WTC11 (cell line): ENCODE data around the gene SNTN. TPM values are rescaled to one million over a fixed set of nuclear protein-coding genes. Genes with fewer than 3 reads are reported as not detected.

Experiments
- ATAC-seq: fragments of 200-7000 bp; cut with Tn5 transposase; 2 replicates; pipeline ENCODE4 v1.10.0; 2021; ENCODE audit warnings: mild to moderate bottlenecking, moderate library complexity
- CTCF ChIA-PET: fragments of 300-600 bp; sonication (Branson Sonifier 250); formaldehyde crosslinking; loops from one replicate; lab custom pipeline; 2021; ENCODE audit warnings: antibody characterized with exemption; lab: Charles Lee
- POLR2A ChIA-PET: fragments of 350-600 bp; sonication (Branson Sonifier 250); formaldehyde crosslinking; loops from one replicate; lab custom pipeline; 2021; ENCODE audit warnings: antibody characterized with exemption; lab: Charles Lee
- DNase-seq: peaks from one replicate; pipeline ENCODE4 v3.0.0; 2021; ENCODE audit warnings: low spot score
- H3K27ac Mint-ChIP-seq: 2 replicates; pipeline ENCODE4 v1.8.0; 2021; ENCODE audit warnings: mixed read lengths
- H3K27me3 Mint-ChIP-seq: 2 replicates; pipeline ENCODE4 v1.8.0; 2021; ENCODE audit warnings: low read depth, mild to moderate bottlenecking, moderate library complexity, mixed read lengths
- H3K36me3 Mint-ChIP-seq: 2 replicates; pipeline ENCODE4 v1.8.0; 2021; ENCODE audit warnings: mixed read lengths
- H3K4me1 Mint-ChIP-seq: 2 replicates; pipeline ENCODE4 v1.8.0; 2022; ENCODE audit warnings: mixed read lengths
- H3K4me3 Mint-ChIP-seq: 2 replicates; pipeline ENCODE4 v1.8.0; 2021; ENCODE audit warnings: mild to moderate bottlenecking, moderate library complexity, mixed read lengths
- H3K9me3 Mint-ChIP-seq: 2 replicates; pipeline ENCODE4 v1.8.0; 2021; ENCODE audit warnings: mixed read lengths
- ATF1 ChIP-seq: sonication (generic); formaldehyde crosslinking; IDR thresholded peaks from 2 replicates; pipeline ENCODE4 v1.8.1; 2023; ENCODE audit warnings: mild to moderate bottlenecking, moderate library complexity, missing genetic modification reagents
- ATF3 ChIP-seq: sonication (generic); formaldehyde crosslinking; conservative IDR thresholded peaks from 2 replicates; pipeline ENCODE4 v1.8.1; 2022; ENCODE audit warnings: mild to moderate bottlenecking, missing genetic modification reagents
- CREB1 ChIP-seq: sonication (generic); formaldehyde crosslinking; IDR thresholded peaks from 2 replicates; pipeline ENCODE4 v1.8.0; 2023; ENCODE audit warnings: mild to moderate bottlenecking, missing genetic modification reagents
- CREM ChIP-seq: sonication (generic); formaldehyde crosslinking; IDR thresholded peaks from 2 replicates; pipeline ENCODE4 v1.8.1; 2022; ENCODE audit warnings: mild to moderate bottlenecking, missing genetic modification reagents, moderate library complexity
- ELF4 ChIP-seq: sonication (generic); formaldehyde crosslinking; IDR thresholded peaks from 2 replicates; pipeline ENCODE4 v1.8.1; 2022; ENCODE audit warnings: low read depth, mild to moderate bottlenecking, moderate library complexity, missing genetic modification reagents
- ERG ChIP-seq: fragments of 250-450 bp; sonication (Bioruptor Pico); IDR thresholded peaks from 2 replicates; pipeline ENCODE4 v1.8.0; 2021; ENCODE audit warnings: mild to moderate bottlenecking
- ESRRA ChIP-seq: sonication (generic); formaldehyde crosslinking; IDR thresholded peaks from 2 replicates; pipeline ENCODE4 v1.8.1; 2022; ENCODE audit warnings: mild to moderate bottlenecking, missing genetic modification reagents, borderline replicate concordance
- ETV6 ChIP-seq: sonication (generic); formaldehyde crosslinking; IDR thresholded peaks from 2 replicates; pipeline ENCODE4 v1.8.1; 2022; ENCODE audit warnings: mild to moderate bottlenecking, missing genetic modification reagents
- HMGA2 ChIP-seq: fragments of 250-450 bp; sonication (Bioruptor Pico); IDR thresholded peaks from 2 replicates; pipeline ENCODE4 v1.4.0; 2021; ENCODE audit warnings: mild to moderate bottlenecking, moderate library complexity
- IRF1 ChIP-seq: sonication (generic); formaldehyde crosslinking; IDR thresholded peaks from 2 replicates; pipeline ENCODE4 v1.8.0; 2023; ENCODE audit warnings: missing genetic modification reagents
- IRF2 ChIP-seq: sonication (generic); formaldehyde crosslinking; IDR thresholded peaks from 2 replicates; pipeline ENCODE4 v1.8.0; 2022; ENCODE audit warnings: low read depth, missing genetic modification reagents, borderline replicate concordance
- JAZF1 ChIP-seq: fragments of 250-450 bp; sonication (Bioruptor Pico); IDR thresholded peaks from 2 replicates; pipeline ENCODE4 v1.9.0; 2021; ENCODE audit warnings: moderate library complexity, mild to moderate bottlenecking, inconsistent platforms
- NR2C2 ChIP-seq: sonication (generic); formaldehyde crosslinking; IDR thresholded peaks from 2 replicates; pipeline ENCODE4 v1.8.0; 2022; ENCODE audit warnings: mild to moderate bottlenecking, missing genetic modification reagents
- RORB ChIP-seq: fragments of 250-450 bp; sonication (Bioruptor Pico); IDR thresholded peaks from 2 replicates; pipeline ENCODE4 v1.9.0; 2021; ENCODE audit warnings: mild to moderate bottlenecking
- TCF7 ChIP-seq: sonication (generic); formaldehyde crosslinking; IDR thresholded peaks from 2 replicates; pipeline ENCODE4 v1.8.0; 2022; ENCODE audit warnings: mild to moderate bottlenecking, low read depth, missing genetic modification reagents, moderate library complexity
- TP53 ChIP-seq: sonication (generic); formaldehyde crosslinking; IDR thresholded peaks from 2 replicates; pipeline ENCODE4 v1.8.1; 2023; ENCODE audit warnings: mild to moderate bottlenecking, missing genetic modification reagents
- USF2 ChIP-seq: sonication (generic); formaldehyde crosslinking; IDR thresholded peaks from 2 replicates; pipeline ENCODE4 v1.8.1; 2023; ENCODE audit warnings: mild to moderate bottlenecking, missing genetic modification reagents, moderate library complexity
- total RNA-seq: library from RNA; stranded (reverse); gene quantifications from 3 replicates; pipeline ENCODE4 v1.2.3, GENCODE V29; 2021
- TF ChIP-seq, protein P1 (sequence below): sonication (generic); formaldehyde crosslinking; IDR thresholded peaks from 2 replicates; pipeline ENCODE4 v1.8.0; 2022; ENCODE audit warnings: mild to moderate bottlenecking, missing genetic modification reagents
- TF ChIP-seq, protein P2 (sequence below): sonication (generic); formaldehyde crosslinking; IDR thresholded peaks from 2 replicates; pipeline ENCODE4 v1.8.1; 2022; ENCODE audit warnings: missing genetic modification reagents, borderline replicate concordance
- TF ChIP-seq, protein P3 (sequence below): fragments of 200-600 bp; IDR thresholded peaks from 2 replicates; pipeline ENCODE4 v1.8.0; 2022; ENCODE audit warnings: antibody characterized with exemption
- TF ChIP-seq, protein P4 (sequence below): sonication (generic); formaldehyde crosslinking; IDR thresholded peaks from 2 replicates; pipeline ENCODE4 v1.8.1; 2023; ENCODE audit warnings: mild to moderate bottlenecking, missing genetic modification reagents, moderate library complexity

Gene SNTN
- total RNA-seq, 1 experiment from 2014 or later = not detected

- CTCF ChIA-PET = no interaction called here
- no peak overlapping the region for H3K4me3 Mint-ChIP-seq
- ATAC-seq = no peak
These were observed 18.1 kb downstream of the SNTN start for GRCh38 chr3:63670544-63670943.

DNA sequence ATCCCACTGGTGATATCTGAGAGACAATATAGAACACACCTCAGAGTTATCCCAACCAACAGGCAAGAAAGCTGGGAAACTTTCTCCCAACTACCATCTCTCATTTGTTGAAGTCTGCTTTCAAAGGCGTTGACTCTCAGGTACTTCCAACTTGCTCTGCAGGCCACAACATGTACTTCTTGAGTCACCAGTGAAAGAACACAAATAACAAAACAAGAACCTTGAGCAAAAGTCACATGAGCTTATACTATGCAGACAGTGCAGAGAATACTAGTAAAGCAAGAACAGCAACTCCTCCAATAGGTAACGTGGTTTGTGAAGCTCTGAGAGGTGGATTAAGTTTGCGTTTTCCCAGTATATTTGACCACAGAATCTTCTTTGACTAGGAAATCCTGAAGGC lies 20.6 kb downstream of the SNTN start:
- POLR2A ChIA-PET = no interaction called here
- CTCF ChIA-PET = interaction anchor here (1.0 kb wide), 1 partner anchor 11 kb away, joined by 3 read pairs; no protein-coding TSS in a partner anchor
- peaks cover 8% of the 10 kb centered on the region for H3K27me3 Mint-ChIP-seq
- H3K27ac Mint-ChIP-seq = no peak overlapping the region
- no peak for ATAC-seq
- no peak overlapping the region for H3K4me3 Mint-ChIP-seq
- H3K4me1 Mint-ChIP-seq = no peaks in the 10 kb centered on the region
- no peaks in the 10 kb centered on the region for H3K36me3 Mint-ChIP-seq
- TF ChIP-seq NR2C2 (CRISPR knock-in tag) (no peak), IRF1 (CRISPR knock-in tag) (no peak)
- no peak for DNase-seq
- H3K9me3 Mint-ChIP-seq = no peaks in the 10 kb centered on the region

More at GRCh38 chr3:63670544-63670943, 18.1 kb downstream of the SNTN start:
- no peak for DNase-seq
- peaks cover 8% of the 10 kb centered on the region for H3K27me3 Mint-ChIP-seq
- H3K9me3 Mint-ChIP-seq = no peaks in the 10 kb centered on the region
- POLR2A ChIA-PET = no interaction called here
- TF ChIP-seq ATF1 (CRISPR knock-in tag) = no peak
- TF ChIP-seq USF2 (CRISPR knock-in tag) = no peak
- TF ChIP-seq CREM = no peak
- no peak for TF ChIP-seq IRF1 (CRISPR knock-in tag)
- no peak for TF ChIP-seq ATF3
- TF ChIP-seq, protein P1, sequence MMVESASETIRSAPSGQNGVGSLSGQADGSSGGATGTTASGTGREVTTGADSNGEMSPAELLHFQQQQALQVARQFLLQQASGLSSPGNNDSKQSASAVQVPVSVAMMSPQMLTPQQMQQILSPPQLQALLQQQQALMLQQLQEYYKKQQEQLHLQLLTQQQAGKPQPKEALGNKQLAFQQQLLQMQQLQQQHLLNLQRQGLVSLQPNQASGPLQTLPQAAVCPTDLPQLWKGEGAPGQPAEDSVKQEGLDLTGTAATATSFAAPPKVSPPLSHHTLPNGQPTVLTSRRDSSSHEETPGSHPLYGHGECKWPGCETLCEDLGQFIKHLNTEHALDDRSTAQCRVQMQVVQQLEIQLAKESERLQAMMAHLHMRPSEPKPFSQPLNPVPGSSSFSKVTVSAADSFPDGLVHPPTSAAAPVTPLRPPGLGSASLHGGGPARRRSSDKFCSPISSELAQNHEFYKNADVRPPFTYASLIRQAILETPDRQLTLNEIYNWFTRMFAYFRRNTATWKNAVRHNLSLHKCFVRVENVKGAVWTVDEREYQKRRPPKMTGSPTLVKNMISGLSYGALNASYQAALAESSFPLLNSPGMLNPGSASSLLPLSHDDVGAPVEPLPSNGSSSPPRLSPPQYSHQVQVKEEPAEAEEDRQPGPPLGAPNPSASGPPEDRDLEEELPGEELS (CRISPR knock-in tag) = no peak
- TF ChIP-seq ELF4 (CRISPR knock-in tag) = no peak
- TF ChIP-seq IRF2 (CRISPR knock-in tag) = no peak
- TF ChIP-seq ETV6 (CRISPR knock-in tag) = no peak
- TF ChIP-seq ERG (CRISPR knock-in tag) = no peak
- H3K4me1 Mint-ChIP-seq = no peaks in the 10 kb centered on the region
- H3K36me3 Mint-ChIP-seq = no peaks in the 10 kb centered on the region
- no peak overlapping the region for H3K27ac Mint-ChIP-seq

DNA sequence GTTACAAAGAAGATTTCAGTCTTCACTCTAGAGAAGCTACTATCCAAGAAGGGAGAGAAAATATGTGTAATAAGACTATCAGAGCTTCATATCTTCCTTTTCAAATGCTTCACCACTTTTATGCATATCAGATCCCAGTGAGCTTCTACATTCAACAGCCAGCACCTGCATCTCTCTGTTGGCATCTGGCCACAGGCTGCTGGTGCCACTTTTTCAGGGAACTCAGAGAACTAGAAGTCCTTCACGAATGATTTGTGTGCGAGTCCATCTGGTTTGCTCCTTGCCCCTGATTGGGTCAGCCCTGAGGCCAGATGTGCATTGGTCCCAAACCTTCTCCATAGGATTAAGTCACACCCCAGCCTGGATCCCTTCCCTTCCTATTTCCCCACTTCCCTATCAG lies 22.1 kb downstream of the SNTN start:
- ATAC-seq = no peak
- peaks cover 7% of the 10 kb centered on the region for H3K27me3 Mint-ChIP-seq
- TF ChIP-seq JAZF1 (CRISPR knock-in tag) (no peak), ESRRA (CRISPR knock-in tag) (no peak), IRF1 (CRISPR knock-in tag) (no peak), HMGA2 (CRISPR knock-in tag) (no peak), NR2C2 (CRISPR knock-in tag) (no peak), RORB (no peak), CREB1 (CRISPR knock-in tag) (no peak), IRF2 (CRISPR knock-in tag) (no peak), TP53 (CRISPR knock-in tag) (no peak), TCF7 (CRISPR knock-in tag) (no peak)
- TF ChIP-seq, protein P2, sequence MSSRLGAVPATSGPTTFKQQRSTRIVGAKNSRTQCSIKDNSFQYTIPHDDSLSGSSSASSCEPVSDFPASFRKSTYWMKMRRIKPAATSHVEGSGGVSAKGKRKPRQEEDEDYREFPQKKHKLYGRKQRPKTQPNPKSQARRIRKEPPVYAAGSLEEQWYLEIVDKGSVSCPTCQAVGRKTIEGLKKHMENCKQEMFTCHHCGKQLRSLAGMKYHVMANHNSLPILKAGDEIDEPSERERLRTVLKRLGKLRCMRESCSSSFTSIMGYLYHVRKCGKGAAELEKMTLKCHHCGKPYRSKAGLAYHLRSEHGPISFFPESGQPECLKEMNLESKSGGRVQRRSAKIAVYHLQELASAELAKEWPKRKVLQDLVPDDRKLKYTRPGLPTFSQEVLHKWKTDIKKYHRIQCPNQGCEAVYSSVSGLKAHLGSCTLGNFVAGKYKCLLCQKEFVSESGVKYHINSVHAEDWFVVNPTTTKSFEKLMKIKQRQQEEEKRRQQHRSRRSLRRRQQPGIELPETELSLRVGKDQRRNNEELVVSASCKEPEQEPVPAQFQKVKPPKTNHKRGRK (CRISPR knock-in tag) = no peak
- TF ChIP-seq, protein P3, sequence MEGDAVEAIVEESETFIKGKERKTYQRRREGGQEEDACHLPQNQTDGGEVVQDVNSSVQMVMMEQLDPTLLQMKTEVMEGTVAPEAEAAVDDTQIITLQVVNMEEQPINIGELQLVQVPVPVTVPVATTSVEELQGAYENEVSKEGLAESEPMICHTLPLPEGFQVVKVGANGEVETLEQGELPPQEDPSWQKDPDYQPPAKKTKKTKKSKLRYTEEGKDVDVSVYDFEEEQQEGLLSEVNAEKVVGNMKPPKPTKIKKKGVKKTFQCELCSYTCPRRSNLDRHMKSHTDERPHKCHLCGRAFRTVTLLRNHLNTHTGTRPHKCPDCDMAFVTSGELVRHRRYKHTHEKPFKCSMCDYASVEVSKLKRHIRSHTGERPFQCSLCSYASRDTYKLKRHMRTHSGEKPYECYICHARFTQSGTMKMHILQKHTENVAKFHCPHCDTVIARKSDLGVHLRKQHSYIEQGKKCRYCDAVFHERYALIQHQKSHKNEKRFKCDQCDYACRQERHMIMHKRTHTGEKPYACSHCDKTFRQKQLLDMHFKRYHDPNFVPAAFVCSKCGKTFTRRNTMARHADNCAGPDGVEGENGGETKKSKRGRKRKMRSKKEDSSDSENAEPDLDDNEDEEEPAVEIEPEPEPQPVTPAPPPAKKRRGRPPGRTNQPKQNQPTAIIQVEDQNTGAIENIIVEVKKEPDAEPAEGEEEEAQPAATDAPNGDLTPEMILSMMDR = no peak
- TF ChIP-seq, protein P4, sequence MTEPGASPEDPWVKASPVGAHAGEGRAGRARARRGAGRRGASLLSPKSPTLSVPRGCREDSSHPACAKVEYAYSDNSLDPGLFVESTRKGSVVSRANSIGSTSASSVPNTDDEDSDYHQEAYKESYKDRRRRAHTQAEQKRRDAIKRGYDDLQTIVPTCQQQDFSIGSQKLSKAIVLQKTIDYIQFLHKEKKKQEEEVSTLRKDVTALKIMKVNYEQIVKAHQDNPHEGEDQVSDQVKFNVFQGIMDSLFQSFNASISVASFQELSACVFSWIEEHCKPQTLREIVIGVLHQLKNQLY (CRISPR knock-in tag) = no peak

More for the DNA sequence above, 22.1 kb downstream of the SNTN start:
- ChIA-PET POLR2A (no interaction called here), CTCF (interaction anchor here (0.6 kb wide), 1 partner anchor 330 kb away, joined by 4 read pairs; no protein-coding TSS in a partner anchor)
- Mint-ChIP-seq H3K4me3 (no peak overlapping the region), H3K27ac (no peak overlapping the region), H3K36me3 (no peaks in the 10 kb centered on the region), H3K4me1 (no peaks in the 10 kb centered on the region), H3K9me3 (no peaks in the 10 kb centered on the region)
- DNase-seq = no peak
